HEK293T (cell line): ENCODE results near the gene TAF5L.

ENCODE experiments used
- CTCF ChIA-PET: fragments of 350-600 bp; formaldehyde crosslinking; extraction: SDS; loops from one replicate; lab custom pipeline; 2021; ENCODE audit warnings: antibody characterized with exemption, inconsistent platforms; lab: Yijun Ruan, JAX
- POLR2A ChIA-PET: fragments of 350-600 bp; formaldehyde crosslinking; extraction: SDS; loops from one replicate; lab custom pipeline; 2020; ENCODE audit warnings: antibody characterized with exemption, inconsistent platforms; lab: Yijun Ruan, JAX
- DNase-seq: peaks from one replicate; pipeline ENCODE4 v3.0.0; 2012; ENCODE audit warnings: mixed read lengths; ENCODE audit errors: extremely low spot score
- ARNT ChIP-seq: fragments of 450-650 bp; IDR thresholded peaks from 2 replicates; pipeline ENCODE4 v1.6.1; 2017; ENCODE audit warnings: mild to moderate bottlenecking
- BHLHE40 ChIP-seq: fragments of 450-650 bp; IDR thresholded peaks from 2 replicates; pipeline ENCODE4 v1.6.1; 2016; ENCODE audit warnings: mild to moderate bottlenecking, moderate library complexity, borderline replicate concordance
- CTBP1 ChIP-seq: fragments of 450-650 bp; IDR thresholded peaks from 2 replicates; pipeline ENCODE4 v1.6.1; 2016; ENCODE audit warnings: borderline replicate concordance
- ELF4 ChIP-seq: fragments of 450-650 bp; IDR thresholded peaks from 2 replicates; pipeline ENCODE4 v1.6.1; 2017; ENCODE audit warnings: antibody characterized with exemption
- FOXA1 ChIP-seq: fragments of 450-650 bp; IDR thresholded peaks from 2 replicates; pipeline ENCODE4 v1.6.1; 2016; ENCODE audit warnings: mild to moderate bottlenecking
- FOXK2 ChIP-seq: fragments of 450-650 bp; IDR thresholded peaks from 2 replicates; pipeline ENCODE4 v1.6.1; 2016; ENCODE audit warnings: mild to moderate bottlenecking
- FOXM1 ChIP-seq: fragments of 450-650 bp; IDR thresholded peaks from 2 replicates; pipeline ENCODE4 v1.6.1; 2017; ENCODE audit warnings: mild to moderate bottlenecking, borderline replicate concordance
- HDGF ChIP-seq: fragments of 450-650 bp; IDR thresholded peaks from 2 replicates; pipeline ENCODE4 v1.6.1; 2017; ENCODE audit warnings: antibody characterized with exemption, borderline replicate concordance
- L3MBTL2 ChIP-seq: fragments of 450-650 bp; conservative IDR thresholded peaks from 2 replicates; pipeline ENCODE4 v1.6.1; 2016; ENCODE audit warnings: mild to moderate bottlenecking
- LEF1 ChIP-seq: fragments of 450-650 bp; IDR thresholded peaks from 2 replicates; pipeline ENCODE4 v1.6.1; 2017; ENCODE audit warnings: mild to moderate bottlenecking, borderline replicate concordance
- NFRKB ChIP-seq: fragments of 450-650 bp; IDR thresholded peaks from 2 replicates; pipeline ENCODE4 v1.6.1; 2016; ENCODE audit warnings: mild to moderate bottlenecking, moderate library complexity
- PKNOX1 ChIP-seq: fragments of 450-650 bp; IDR thresholded peaks from 2 replicates; pipeline ENCODE4 v1.6.1; 2016
- SP1 ChIP-seq: fragments of 450-650 bp; IDR thresholded peaks from 2 replicates; pipeline ENCODE4 v1.6.1; 2017
- SUZ12 ChIP-seq: fragments of 450-650 bp; IDR thresholded peaks from 2 replicates; pipeline ENCODE4 v1.6.1; 2016; ENCODE audit warnings: mild to moderate bottlenecking
- TARDBP ChIP-seq: fragments of 450-650 bp; IDR thresholded peaks from 2 replicates; pipeline ENCODE4 v1.6.1; 2016
- ZNF384 ChIP-seq: fragments of 450-650 bp; IDR thresholded peaks from 2 replicates; pipeline ENCODE4 v1.6.1; 2016

TAF5L gene

DNA sequence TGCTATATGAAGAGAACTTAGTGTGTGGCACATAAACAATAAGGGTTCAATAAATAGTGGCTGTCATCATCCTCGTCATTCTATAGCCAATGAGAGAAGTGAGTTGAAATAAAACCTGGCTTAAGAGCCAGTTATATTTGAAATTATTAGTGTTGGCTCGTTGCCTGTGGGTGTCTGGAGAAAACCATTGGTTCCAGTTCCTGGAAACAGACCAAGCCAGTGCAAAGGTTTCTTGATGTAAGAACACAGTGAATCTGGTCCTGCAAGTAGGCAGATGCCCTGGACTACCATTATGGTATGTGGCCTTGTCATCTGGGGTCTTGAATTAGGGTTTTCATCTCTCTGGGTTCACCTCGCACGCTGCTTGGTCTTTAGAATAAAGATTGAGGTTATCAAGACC lies 43.4 kb upstream of the TAF5L start:
- ChIA-PET CTCF (no interaction called here), POLR2A (no interaction called here)
- TF ChIP-seq SP1: no peak
- no peak for TF ChIP-seq HDGF
- TF ChIP-seq PKNOX1: no peak
- TF ChIP-seq FOXM1: no peak
- no peak for TF ChIP-seq ELF4
- no peak for TF ChIP-seq LEF1
- no peak for TF ChIP-seq NFRKB
- DNase-seq: peak; percentile 1

- TF ChIP-seq LEF1 (no peak), BHLHE40 (no peak), FOXA1 (no peak), SUZ12 (no peak), ELF4 (no peak), CTBP1 (no peak), PKNOX1 (no peak), FOXM1 (no peak), ZNF384 (no peak), SP1 (no peak), L3MBTL2 (no peak), TARDBP (no peak), NFRKB (no peak), FOXK2 (no peak), ARNT (no peak), HDGF (no peak)
- CTCF ChIA-PET: no interaction called here
- POLR2A ChIA-PET: no interaction called here
- peak; percentile 4 for DNase-seq
Measured at GRCh38 chr1:229666585-229666984, 40.7 kb upstream of the TAF5L start.

- TF ChIP-seq CTBP1 (no peak), SP1 (no peak), BHLHE40 (no peak), ZNF384 (no peak), ARNT (no peak), NFRKB (no peak), L3MBTL2 (no peak), SUZ12 (no peak), FOXM1 (no peak), PKNOX1 (no peak), LEF1 (no peak), FOXK2 (no peak), HDGF (no peak), ELF4 (no peak), FOXA1 (no peak), TARDBP (no peak)
- POLR2A ChIA-PET: no interaction called here
- CTCF ChIA-PET: no interaction called here
- peak; percentile 6 for DNase-seq
Measured at GRCh38 chr1:229665912-229666558, 40.1 kb upstream of the TAF5L start.

GRCh38 chr1:229664133-229664689 lies 38.3 kb upstream of the TAF5L start:
- no peak for TF ChIP-seq ELF4
- CTCF ChIA-PET: no interaction called here
- DNase-seq: peak; percentile 3

DNA sequence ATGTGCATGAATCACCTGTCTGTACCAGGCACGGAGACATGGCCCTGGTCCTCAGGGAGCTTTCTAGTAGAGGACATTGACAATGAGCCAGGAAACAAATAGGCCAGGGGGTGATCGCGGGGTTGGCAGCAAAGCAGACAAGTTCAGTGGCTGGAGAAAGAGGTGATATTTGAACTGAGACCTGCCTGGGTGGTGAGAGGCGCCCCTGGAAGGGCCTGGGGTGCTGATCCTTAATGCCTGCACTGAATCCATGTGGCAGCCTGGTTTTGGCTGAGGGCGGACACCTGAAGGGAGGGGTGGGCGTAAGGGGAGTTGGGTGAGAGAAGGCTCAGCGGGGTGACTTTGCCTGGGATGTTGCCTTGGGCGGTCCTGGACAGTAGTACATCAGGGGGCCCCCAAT lies 36.0 kb upstream of the TAF5L start:
- TF ChIP-seq PKNOX1 (no peak), FOXK2 (no peak), FOXM1 (no peak)
- POLR2A ChIA-PET: no interaction called here
- peak; percentile 10 for DNase-seq
- CTCF ChIA-PET: interaction anchor here (1.5 kb wide), 1 partner anchor 606 kb away, joined by 5 read pairs; no protein-coding TSS in a partner anchor

More at GRCh38 chr1:229664133-229664689, 38.3 kb upstream of the TAF5L start:
- POLR2A ChIA-PET: no interaction called here

DNA sequence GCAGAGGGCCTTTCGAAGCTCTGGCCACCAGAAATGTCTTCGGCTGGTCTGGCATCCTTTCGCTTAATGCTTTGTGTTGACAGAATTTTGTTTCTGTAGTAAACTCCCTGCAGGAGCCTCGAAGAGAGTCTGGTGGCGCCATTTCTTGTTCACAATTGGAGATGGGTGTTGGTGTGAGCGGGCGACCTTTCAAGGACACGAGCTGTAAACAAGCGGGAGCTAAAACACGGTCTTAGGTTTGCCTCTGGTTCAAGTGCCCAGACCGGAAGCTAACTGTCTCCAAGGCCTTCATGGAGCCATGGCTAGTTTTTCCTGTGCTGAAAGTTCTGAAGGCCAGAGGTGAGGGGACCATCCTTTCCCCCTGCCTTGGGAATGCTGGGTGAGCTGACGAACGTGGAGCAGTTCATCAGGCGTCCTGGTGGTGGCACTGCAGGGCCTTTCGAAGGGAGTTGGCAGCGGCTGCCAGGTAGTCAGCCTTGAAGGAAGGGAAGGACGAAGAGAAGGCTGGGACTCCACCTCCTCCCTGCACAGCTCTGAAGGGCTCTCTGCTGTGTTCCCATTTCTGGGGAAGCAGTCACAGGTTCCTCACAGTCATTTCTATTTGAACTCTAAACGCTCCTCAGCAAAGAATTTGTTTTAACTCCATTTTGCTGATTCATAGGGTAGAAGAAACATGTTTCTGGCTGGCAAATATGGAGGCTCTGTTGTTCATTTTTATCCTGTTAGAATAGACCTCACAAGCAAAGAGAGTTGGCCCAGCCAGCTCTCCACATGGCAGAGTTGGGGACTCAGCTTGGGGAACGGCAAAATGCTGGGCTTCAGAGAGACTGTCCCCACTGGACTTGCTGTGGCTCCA lies 35.3 kb upstream of the TAF5L start:
- ChIA-PET CTCF (interaction anchor here (0.8 to 1.5 kb wide), 4 partner anchors 11 to 643 kb away, joined by 3 to 8 read pairs (median 4); no protein-coding TSS in a partner anchor), POLR2A (no interaction called here)
- peak; percentile 93 for DNase-seq
- TF ChIP-seq L3MBTL2 (no peak), NFRKB (no peak), SP1 (no peak), FOXA1 (no peak), LEF1 (no peak), FOXM1 (no peak), TARDBP (no peak), ELF4 (no peak), BHLHE40 (no peak), ZNF384 (no peak), ARNT (no peak), SUZ12 (no peak), CTBP1 (no peak), HDGF (no peak; the same call in 1 of the 2 replicates), PKNOX1 (no peak), FOXK2 (no peak)
